Gastroesophageal sphincter (tissue), 3 donors: ENCODE data around the gene GLIPR1L2.

Source experiments
- CTCF ChIP-seq, 4 experiments: fragments of 200-600 bp in 2 of 4; fragments of 450-650 bp in 2 of 4; sonication (generic) in 1 of 4; IDR thresholded peaks; one replicate each; pipeline ENCODE4 v1.5.1; 2017 to 2019; ENCODE audit warnings: antibody characterized with exemption in 4 of 4, mild to moderate bottlenecking in 2 of 4, moderate library complexity in 2 of 4
- POLR2A ChIP-seq, 2 donors: fragments of 450-650 bp; IDR thresholded peaks; one replicate each; pipeline ENCODE4 v1.6.1; 2017; ENCODE audit warnings: antibody characterized with exemption in 2 of 2, mild to moderate bottlenecking in 2 of 2, moderate library complexity in 1 of 2

GRCh38 chr12:75374971-75375370, 15.9 kb upstream of the GLIPR1L2 start:
- TF ChIP-seq CTCF (IDR thresholded peaks at IDR 0.05) (no peak), POLR2A (IDR thresholded peaks at IDR 0.05) (no peak)
